Activated CD4-positive, alpha-beta memory T cell treated with anti-CD3 and anti-CD28 coated beads, Interleukin-2, amount 10 ng/mL, durations not matched to agents 7 days and 5 days (primary cell): Measurements from ENCODE around the gene LRRC45. TPM values are rescaled to one million over a fixed set of nuclear protein-coding genes. Genes with fewer than 3 reads are reported as not detected.

ENCODE experiments used
- CTCF ChIA-PET: fragments of 350-600 bp; sonication (Branson Sonifier 250); formaldehyde crosslinking; loops from one replicate; lab custom pipeline; 2021; ENCODE audit warnings: antibody characterized with exemption, inconsistent platforms; lab: Charles Lee
- POLR2A ChIA-PET: fragments of 350-600 bp; sonication (Branson Sonifier 250); formaldehyde crosslinking; loops from one replicate; lab custom pipeline; 2021; ENCODE audit warnings: antibody characterized with exemption; lab: Charles Lee
- DNase-seq: peaks from one replicate; pipeline ENCODE4 v3.0.0-alpha.2; 2020
- H3K27ac Mint-ChIP-seq: one replicate; pipeline ENCODE4 v1.8.0; 2021; ENCODE audit warnings: mild to moderate bottlenecking, mixed read lengths
- H3K27me3 Mint-ChIP-seq: one replicate; pipeline ENCODE4 v1.8.0; 2021; ENCODE audit warnings: mixed read lengths
- H3K36me3 Mint-ChIP-seq: one replicate; pipeline ENCODE4 v1.8.0; 2021; ENCODE audit warnings: low read depth, mixed read lengths
- H3K4me1 Mint-ChIP-seq: one replicate; pipeline ENCODE4 v1.8.0; 2021; ENCODE audit warnings: mixed read lengths
- H3K4me3 Mint-ChIP-seq: one replicate; pipeline ENCODE4 v1.8.0; 2021; ENCODE audit warnings: mild to moderate bottlenecking, mixed read lengths
- H3K9me3 Mint-ChIP-seq: one replicate; pipeline ENCODE4 v1.8.0; 2021; ENCODE audit warnings: mixed read lengths
- total RNA-seq, 2 experiments: library from RNA; stranded (reverse); gene quantifications; one replicate each; pipeline ENCODE4 v1.2.3, GENCODE V29; 2021

Gene LRRC45
- total RNA-seq, 2 experiments from 2014 or later: 34.8 to 35.5 TPM

- Mint-ChIP-seq H3K9me3 (no peaks in the 10 kb centered on the region), H3K4me3 (no peak overlapping the region), H3K27ac (no peak overlapping the region), H3K27me3 (no peaks in the 10 kb centered on the region), H3K4me1 (no peaks in the 10 kb centered on the region), H3K36me3 (no peaks in the 10 kb centered on the region)
- CTCF ChIA-PET: no interaction called here
- DNase-seq: no peak
- POLR2A ChIA-PET: no interaction called here
These were observed 16.5 kb upstream of the LRRC45 start for GRCh38 chr17:82006468-82007227.

DNA sequence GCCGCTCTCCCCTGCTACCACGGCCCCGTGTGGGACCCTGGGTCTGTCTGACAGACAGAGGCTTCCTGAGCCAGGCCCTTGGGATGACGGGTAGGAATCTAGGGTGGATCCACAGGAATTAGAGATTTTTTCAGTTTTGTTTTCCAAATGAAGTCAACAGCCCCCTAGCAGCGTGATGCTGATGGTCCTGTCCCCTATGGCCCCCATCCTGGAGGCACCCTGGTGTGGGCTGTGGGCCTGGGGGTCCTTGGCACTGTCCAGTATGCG is 15.9 kb upstream of the LRRC45 start:
- CTCF ChIA-PET: no interaction called here
- POLR2A ChIA-PET: no interaction called here

GRCh38 chr17:82007495-82008257 is 15.4 kb upstream of the LRRC45 start:
- Mint-ChIP-seq H3K27ac (no peak overlapping the region), H3K4me3 (no peak overlapping the region), H3K27me3 (no peaks in the 10 kb centered on the region), H3K36me3 (no peaks in the 10 kb centered on the region), H3K9me3 (no peaks in the 10 kb centered on the region), H3K4me1 (no peaks in the 10 kb centered on the region)
- ChIA-PET CTCF (no interaction called here), POLR2A (no interaction called here)
- DNase-seq: no peak

More for the DNA sequence above, 15.9 kb upstream of the LRRC45 start:
- Mint-ChIP-seq H3K27ac (no peak overlapping the region), H3K36me3 (no peaks in the 10 kb centered on the region), H3K4me1 (no peaks in the 10 kb centered on the region), H3K9me3 (no peaks in the 10 kb centered on the region), H3K4me3 (no peak overlapping the region), H3K27me3 (no peaks in the 10 kb centered on the region)
- DNase-seq: no peak

- no peaks in the 10 kb centered on the region for H3K4me1 Mint-ChIP-seq
- ChIA-PET POLR2A (no interaction called here), CTCF (interaction anchor here (1.9 kb wide), 1 partner anchor 12 kb away, joined by 5 read pairs; no protein-coding TSS in a partner anchor)
- H3K9me3 Mint-ChIP-seq: no peaks in the 10 kb centered on the region
- H3K27ac Mint-ChIP-seq: no peak overlapping the region
- H3K4me3 Mint-ChIP-seq: no peak overlapping the region
- H3K36me3 Mint-ChIP-seq: no peaks in the 10 kb centered on the region
- H3K27me3 Mint-ChIP-seq: no peaks in the 10 kb centered on the region
- no peak for DNase-seq
These were observed 14.7 kb upstream of the LRRC45 start for GRCh38 chr17:82008258-82008940.

GRCh38 chr17:82008941-82009405 is 14.1 kb upstream of the LRRC45 start:
- Mint-ChIP-seq H3K9me3 (no peaks in the 10 kb centered on the region), H3K36me3 (no peaks in the 10 kb centered on the region), H3K4me3 (no peak overlapping the region), H3K27ac (no peak overlapping the region), H3K27me3 (no peaks in the 10 kb centered on the region), H3K4me1 (no peaks in the 10 kb centered on the region)
- POLR2A ChIA-PET: interaction anchor here (0.8 to 1.1 kb wide), 2 partner anchors 14 to 29 kb away, joined by 3 read pairs; partner anchors contain the start of genes CENPX, DCXR and LRRC45
- no peak for DNase-seq
- CTCF ChIA-PET: interaction anchor here (1.9 kb wide), 1 partner anchor 11 kb away, joined by 5 read pairs; no protein-coding TSS in a partner anchor

- Mint-ChIP-seq H3K36me3 (no peaks in the 10 kb centered on the region), H3K4me1 (no peaks in the 10 kb centered on the region), H3K4me3 (no peak overlapping the region), H3K9me3 (no peaks in the 10 kb centered on the region), H3K27ac (no peak overlapping the region), H3K27me3 (no peaks in the 10 kb centered on the region)
- POLR2A ChIA-PET: interaction anchor here (0.8 to 1.1 kb wide), 2 partner anchors 14 to 28 kb away, joined by 3 read pairs; partner anchors contain the start of genes CENPX, DCXR and LRRC45
- no peak for DNase-seq
- CTCF ChIA-PET: interaction anchor here (1.9 kb wide), 1 partner anchor 11 kb away, joined by 5 read pairs; no protein-coding TSS in a partner anchor
These were observed 13.7 kb upstream of the LRRC45 start for GRCh38 chr17:82009413-82009812.

DNA sequence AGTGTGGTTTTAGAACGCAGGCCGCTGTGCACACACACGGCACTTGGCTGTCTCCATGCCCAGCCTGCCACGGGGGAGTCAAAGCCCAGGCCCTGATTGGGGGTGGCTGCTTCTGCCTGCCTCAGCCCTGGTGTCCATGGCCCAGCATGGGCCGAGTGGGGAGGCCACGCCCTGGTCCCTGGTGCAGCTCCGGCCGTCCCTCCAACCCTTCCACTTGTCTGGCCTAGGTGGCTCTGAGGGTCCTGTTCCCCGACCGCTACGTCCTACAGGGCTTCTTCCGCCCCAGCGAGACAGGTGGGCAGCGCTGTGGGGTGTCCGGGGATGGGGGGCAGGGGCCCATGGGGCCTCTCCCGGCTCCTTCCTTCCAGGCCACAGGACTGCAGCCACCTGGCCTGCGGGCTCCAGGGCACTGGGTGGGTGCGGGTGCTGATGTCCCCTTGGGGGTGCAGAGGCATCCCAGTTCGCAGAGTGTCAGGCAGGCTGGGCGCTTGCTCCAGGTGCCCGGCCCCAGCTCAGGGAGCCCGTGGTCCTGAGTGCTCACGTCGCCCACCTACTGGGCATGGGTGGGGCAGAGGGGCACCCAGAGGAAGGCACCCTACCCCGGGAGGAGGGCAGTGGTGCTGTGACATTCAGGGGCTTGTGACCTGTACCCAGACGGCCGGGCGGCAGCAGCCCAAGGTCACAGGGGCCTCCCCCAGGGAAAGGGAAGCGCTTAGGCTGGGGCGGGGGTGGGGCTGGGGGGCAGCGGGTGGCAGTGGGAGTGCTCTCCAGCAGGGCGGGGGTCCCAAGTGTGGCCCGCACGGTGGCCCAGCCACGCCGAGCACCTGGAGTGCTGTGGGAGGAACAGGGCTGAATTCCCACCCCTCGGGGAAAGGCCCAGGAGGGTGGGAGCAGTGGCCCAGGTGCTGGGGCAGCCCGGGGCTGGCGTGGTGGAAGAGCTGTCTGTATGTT is 12.3 kb upstream of the LRRC45 start:
- Mint-ChIP-seq H3K4me3 (no peak overlapping the region), H3K27me3 (no peaks in the 10 kb centered on the region), H3K4me1 (no peaks in the 10 kb centered on the region), H3K9me3 (no peaks in the 10 kb centered on the region), H3K27ac (no peak overlapping the region), H3K36me3 (no peaks in the 10 kb centered on the region)
- no peak for DNase-seq
- POLR2A ChIA-PET: no interaction called here
- CTCF ChIA-PET: interaction anchor here (0.7 kb wide), 1 partner anchor 83 kb away, joined by 3 read pairs; no protein-coding TSS in a partner anchor

- Mint-ChIP-seq H3K4me3 (no peak overlapping the region), H3K9me3 (no peaks in the 10 kb centered on the region), H3K36me3 (no peaks in the 10 kb centered on the region), H3K27ac (no peak overlapping the region), H3K4me1 (no peaks in the 10 kb centered on the region), H3K27me3 (no peaks in the 10 kb centered on the region)
- ChIA-PET CTCF (no interaction called here), POLR2A (no interaction called here)
- no peak for DNase-seq
These were observed 11.4 kb upstream of the LRRC45 start for GRCh38 chr17:82011617-82012187.

GRCh38 chr17:82012261-82012639 is 10.9 kb upstream of the LRRC45 start:
- Mint-ChIP-seq H3K4me3 (no peak overlapping the region), H3K27me3 (no peaks in the 10 kb centered on the region), H3K4me1 (no peaks in the 10 kb centered on the region), H3K9me3 (no peaks in the 10 kb centered on the region), H3K27ac (no peak overlapping the region), H3K36me3 (no peaks in the 10 kb centered on the region)
- no peak for DNase-seq
- ChIA-PET CTCF (no interaction called here), POLR2A (no interaction called here)

- no peaks in the 10 kb centered on the region for H3K9me3 Mint-ChIP-seq
- ChIA-PET POLR2A (interaction anchor here (0.6 kb wide), 1 partner anchor 111 kb away, joined by 3 read pairs; the partner anchor contains the start of gene NPB), CTCF (no interaction called here)
- no peak overlapping the region for H3K27ac Mint-ChIP-seq
- no peaks in the 10 kb centered on the region for H3K4me1 Mint-ChIP-seq
- DNase-seq: no peak
- no peaks in the 10 kb centered on the region for H3K27me3 Mint-ChIP-seq
- H3K4me3 Mint-ChIP-seq: no peak overlapping the region
- H3K36me3 Mint-ChIP-seq: no peaks in the 10 kb centered on the region
These were observed 10.3 kb upstream of the LRRC45 start for GRCh38 chr17:82012640-82013295.

DNA sequence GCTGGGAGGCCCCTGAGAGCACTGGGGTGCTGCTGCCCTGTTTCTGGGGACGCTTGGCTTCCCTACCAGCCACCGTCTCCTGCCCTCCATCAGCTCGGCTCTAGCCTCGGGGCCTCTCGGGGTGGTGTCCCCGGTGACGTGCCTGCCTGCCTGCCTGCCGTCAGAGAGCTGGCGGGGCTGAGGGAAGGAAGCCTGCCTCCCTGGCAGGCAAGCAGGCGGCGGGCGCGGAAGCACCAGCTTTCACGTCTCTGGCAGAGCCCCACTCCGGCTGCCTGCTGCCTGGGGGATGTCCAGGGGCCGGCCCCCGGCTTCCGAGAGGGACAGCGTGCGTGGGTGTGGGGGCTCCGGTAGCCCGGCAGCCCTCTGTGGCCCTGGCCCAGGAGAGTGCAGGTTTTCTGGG is 9.8 kb upstream of the LRRC45 start:
- no peak for DNase-seq
- POLR2A ChIA-PET: interaction anchor here (0.6 kb wide), 1 partner anchor 111 kb away, joined by 3 read pairs; the partner anchor contains the start of gene NPB
- CTCF ChIA-PET: interaction anchor here (1.5 kb wide), 1 partner anchor 53 kb away, joined by 4 read pairs; no protein-coding TSS in a partner anchor

More for the DNA sequence above, 9.8 kb upstream of the LRRC45 start:
- Mint-ChIP-seq H3K27me3 (no peaks in the 10 kb centered on the region), H3K36me3 (peaks cover under 1% of the 10 kb centered on the region), H3K27ac (no peak overlapping the region), H3K9me3 (no peaks in the 10 kb centered on the region), H3K4me1 (peaks cover under 1% of the 10 kb centered on the region), H3K4me3 (no peak overlapping the region)
